OCI-LY7 (cell line): ENCODE measurements around the gene IRAK1. TPM values are rescaled to one million over a fixed set of nuclear protein-coding genes. Genes with fewer than 3 reads are reported as not detected.

Source experiments
- BruUV-seq: library from RNA; stranded (reverse); fragments of 400-500 nt; replicated peaks from 2 replicates; lab custom pipeline; 2021; lab: Mats Ljungman, UMichigan
- CTCF ChIA-PET: fragments of 300-600 bp; sonication (Branson Sonifier 250); formaldehyde crosslinking; loops from one replicate; lab custom pipeline; 2022; ENCODE audit warnings: antibody characterized with exemption; ENCODE audit not compliant: unreplicated experiment; lab: Charles Lee
- POLR2A ChIA-PET: fragments of 300-600 bp; sonication (Branson Sonifier 250); formaldehyde crosslinking; loops from one replicate; lab custom pipeline; 2022; ENCODE audit warnings: antibody characterized with exemption; lab: Charles Lee
- DNase-seq: peaks from one replicate; pipeline ENCODE4 v3.0.0-alpha.2; 2015; ENCODE audit warnings: low spot score
- H2AFZ ChIP-seq: fragments of 200-600 bp; sonication (generic), shearing (Covaris generic); 2 replicates; pipeline ENCODE4 v1.6.1; 2014; ENCODE audit warnings: mild to moderate bottlenecking, antibody characterized with exemption, low read length, moderate library complexity
- H3K27ac ChIP-seq: fragments of 200-600 bp; sonication (generic); 2 replicates; pipeline ENCODE4 v1.5.1; 2014; ENCODE audit warnings: mixed run types, low read depth, mild to moderate bottlenecking, moderate library complexity, low read length, inconsistent platforms; ENCODE audit not compliant: poor library complexity, severe bottlenecking
- H3K36me3 ChIP-seq: fragments of 200-600 bp; sonication (generic); 2 replicates; pipeline ENCODE4 v1.6.1; 2014; ENCODE audit warnings: mild to moderate bottlenecking, antibody characterized with exemption, low read length, moderate library complexity, mixed read lengths; ENCODE audit not compliant: insufficient read depth
- H3K4me1 ChIP-seq: fragments of 200-600 bp; sonication (generic); 2 replicates; pipeline ENCODE4 v1.5.1; 2014; ENCODE audit warnings: mild to moderate bottlenecking, low read length; ENCODE audit not compliant: insufficient read depth, poor library complexity, severe bottlenecking
- H3K4me2 ChIP-seq: fragments of 200-600 bp; sonication (generic); 2 replicates; pipeline ENCODE4 v1.6.1; 2014; ENCODE audit warnings: mild to moderate bottlenecking, low read length
- H3K4me3 ChIP-seq: fragments of 200-600 bp; sonication (generic); 2 replicates; pipeline ENCODE4 v1.5.1; 2014; ENCODE audit warnings: mild to moderate bottlenecking, low read depth, low read length; ENCODE audit not compliant: poor library complexity, severe bottlenecking
- H3K79me2 ChIP-seq: fragments of 200-600 bp; sonication (generic); 2 replicates; pipeline ENCODE4 v1.6.1; 2016; ENCODE audit warnings: low read depth, mild to moderate bottlenecking, low read length, moderate library complexity, mixed read lengths; ENCODE audit not compliant: insufficient read depth
- H3K9me2 ChIP-seq: fragments of 200-600 bp; sonication (generic); 2 replicates; pipeline ENCODE4 v1.6.1; 2016; ENCODE audit warnings: mild to moderate bottlenecking, low read length, mixed read lengths; ENCODE audit not compliant: insufficient read depth
- H3K9me3 ChIP-seq: fragments of 200-600 bp; sonication (generic); 2 replicates; pipeline ENCODE4 v1.6.1; 2014; ENCODE audit warnings: mild to moderate bottlenecking, mixed run types, low read length, mixed read lengths
- H4K20me1 ChIP-seq: fragments of 200-600 bp; sonication (generic); 2 replicates; pipeline ENCODE4 v1.6.1; 2014; ENCODE audit warnings: mild to moderate bottlenecking, antibody characterized with exemption, low read length, moderate library complexity, mixed read lengths; ENCODE audit not compliant: insufficient read depth
- CTCF ChIP-seq: fragments of 200-600 bp; sonication (generic); conservative IDR thresholded peaks from 2 replicates; pipeline ENCODE4 v1.5.1; 2014; ENCODE audit warnings: mild to moderate bottlenecking, antibody characterized with exemption, low read length, moderate library complexity, mixed read lengths
- EZH2phosphoT487 ChIP-seq: fragments of 200-600 bp; sonication (generic); IDR thresholded peaks from 2 replicates; pipeline ENCODE4 v1.6.1; 2018; ENCODE audit warnings: low read depth, borderline replicate concordance, mild to moderate bottlenecking, mixed run types, antibody characterized with exemption, low read length, moderate library complexity, mixed read lengths
- intact Hi-C: fragments of 100-400 bp; cut with micrococcal nuclease; formaldehyde crosslinking; loops from one replicate; pipeline ENCODE4 v1.10.0; 2022; ENCODE audit not compliant: unreplicated experiment
- total RNA-seq, 2 experiments: library from RNA; depleted of rRNA in 1 of 2; stranded (reverse); fragments of >200 nt in 1 of 2; shearing (Covaris generic) in 1 of 2; gene quantifications; 2 replicates each; pipeline ENCODE4 v1.2.3, GENCODE V29; 2014 to 2022

Gene IRAK1
- total RNA-seq, 2 experiments from 2014 or later = 75.5 to 136 TPM

GRCh38 chrX:154013001-154013421, 6.7 kb downstream of the IRAK1 start:
- ChIA-PET CTCF (no interaction called here), POLR2A (interaction anchor here (1.2 kb wide), 1 partner anchor 86 kb away, joined by 3 read pairs; the partner anchor contains the start of gene ARHGAP4)
- no peaks in the 10 kb centered on the region for H3K9me2 ChIP-seq
- no peak overlapping the region for H3K4me2 ChIP-seq
- H3K36me3 ChIP-seq = peaks cover 77% of the 10 kb centered on the region
- intact Hi-C loops = no loop called here
- no peaks in the 10 kb centered on the region for H3K9me3 ChIP-seq
- no peaks in the 10 kb centered on the region for H3K79me2 ChIP-seq
- no TSS peak for BruUV-seq
- H3K27ac ChIP-seq = no peak overlapping the region
- no peaks in the 10 kb centered on the region for H4K20me1 ChIP-seq
- H2AFZ ChIP-seq = no peak overlapping the region
- peaks cover 11% of the 10 kb centered on the region for H3K4me1 ChIP-seq
- no peak overlapping the region for H3K4me3 ChIP-seq
- no peak for DNase-seq
- TF ChIP-seq EZH2phosphoT487 (no peak), CTCF (no peak)

- intact Hi-C loops = no loop called here
- POLR2A ChIA-PET = interaction anchor here (1.2 kb wide), 1 partner anchor 86 kb away, joined by 3 read pairs; the partner anchor contains the start of gene ARHGAP4
- Histone ChIP-seq H3K79me2 (no peaks in the 10 kb centered on the region), H2AFZ (no peak overlapping the region), H3K36me3 (peaks cover 72% of the 10 kb centered on the region), H4K20me1 (no peaks in the 10 kb centered on the region), H3K4me3 (no peak overlapping the region), H3K27ac (no peak overlapping the region), H3K9me3 (no peaks in the 10 kb centered on the region), H3K9me2 (no peaks in the 10 kb centered on the region), H3K4me2 (no peak overlapping the region), H3K4me1 (peaks cover 12% of the 10 kb centered on the region)
- BruUV-seq = no TSS peak
- no peak for DNase-seq
- CTCF ChIA-PET = no interaction called here
- no peak for TF ChIP-seq EZH2phosphoT487
- TF ChIP-seq CTCF = no peak
These were observed 7.2 kb downstream of the IRAK1 start for GRCh38 chrX:154012336-154012991.
